Measurements from ENCODE around the gene ST3GAL6. TPM values are rescaled to one million over a fixed set of nuclear protein-coding genes. Genes with fewer than 3 reads are reported as not detected.

The ST3GAL6 gene
- total and polyA plus RNA-seq, 2 of the 4 experiments (the other 2 are of a cell fraction), result 0.36 to 0.99 TPM

DNA sequence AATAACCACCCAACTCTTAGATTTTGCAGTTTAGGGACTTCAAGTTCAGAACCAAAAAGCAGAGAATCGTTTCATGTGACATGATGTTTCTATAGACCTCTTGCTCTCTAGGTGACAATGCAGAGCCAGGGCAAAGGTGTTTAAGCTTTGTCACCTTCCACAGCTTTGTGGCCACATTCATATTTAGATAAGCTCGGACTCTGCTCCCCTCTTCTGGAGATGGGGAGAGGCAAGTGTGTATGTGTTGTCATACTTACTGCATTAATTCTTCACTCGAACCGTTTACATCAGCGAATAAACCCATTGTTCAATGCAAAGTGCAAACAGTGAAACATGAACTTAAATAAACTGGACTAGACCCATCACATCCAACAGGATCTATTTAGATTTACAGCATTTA lies 33.2 kb downstream of the ST3GAL6 start:
- H3K27ac ChIP-seq (ENCODE audit: insufficient read depth, low read length), result no peak overlapping the region
- WGBS, 2 experiments (ENCODE audit: extremely low coverage in 2 of 2, insufficient read length in 1 of 2), result no CpG with 5 or more reads among the region's 5 CpGs
- no peak overlapping the region for H2BK20ac ChIP-seq (ENCODE audit: low read depth, low read length)
- no peaks in the 10 kb centered on the region; the same call in 1 of the 2 replicates for H4K20me1 ChIP-seq (ENCODE audit: insufficient read depth, low read length)
- no peak overlapping the region for H3K14ac ChIP-seq (replicated peaks; ENCODE audit: low read depth, low read length)
- no peak overlapping the region for H3K9ac ChIP-seq (ENCODE audit: low read depth, low read length)
- H2BK15ac ChIP-seq (ENCODE audit: low read depth, low read length), result no peak overlapping the region
- DNase-seq, result no peak
- ATAC-seq (ENCODE audit: low read depth), result no peak
- no peak overlapping the region for H2AK9ac ChIP-seq (replicated peaks; ENCODE audit: low read depth, low read length, poor library complexity)
- no peak overlapping the region for H3K18ac ChIP-seq (ENCODE audit: low read depth, low read length)
- dilution Hi-C loops (cut with HindIII; ENCODE audit: low sequenced_read_pairs, unreplicated experiment) (no loop called here), in situ Hi-C loops (cut with MboI; ENCODE audit: low sequenced_read_pairs) (no loop called here), intact Hi-C loops (cut with micrococcal nuclease) (loop anchor here (5.0 kb wide), 1 partner anchor 64 kb away; no protein-coding TSS in a partner anchor)
- ChIA-PET CTCF (interaction anchor here (0.7 kb wide), 1 partner anchor 969 kb away, joined by 4 read pairs; no protein-coding TSS in a partner anchor), POLR2A (ENCODE audit: unreplicated experiment) (no interaction called here)
- H3K9me1 ChIP-seq (ENCODE audit: insufficient read depth, low read length), result 0 out of 2 replicates have a peak, but pooled peaks cover 3% of the 10 kb centered on the region
- peaks cover 21% of the 10 kb centered on the region for H3K36me3 ChIP-seq (ENCODE audit: control insufficient read depth, insufficient read depth, low read length)
- H3K4me3 ChIP-seq (ENCODE audit: insufficient read depth, low read depth, low read length), result no peak overlapping the region
- H2BK5ac ChIP-seq (ENCODE audit: low read depth, low read length, poor library complexity, severe bottlenecking), result no peak overlapping the region
- H3K56ac ChIP-seq (ENCODE audit: extremely low read depth, insufficient read depth, low read length), result no peak overlapping the region
- H4K5ac ChIP-seq (ENCODE audit: low read depth, low read length), result no peak overlapping the region
- no peak overlapping the region for H4K91ac ChIP-seq (ENCODE audit: insufficient read depth, low read depth, low read length)
- no TSS peak for BruUV-seq (replicated peaks)
- H2AFZ ChIP-seq (replicated peaks; ENCODE audit: low read length, poor library complexity), result no peak overlapping the region
- H2AK5ac ChIP-seq (ENCODE audit: low read depth, low read length), result no peak overlapping the region
- peaks cover 4% of the 10 kb centered on the region; the same call in 1 of the 2 replicates for H3K4me1 ChIP-seq (ENCODE audit: control insufficient read depth, insufficient read depth, low read length)
- H3K23ac ChIP-seq (ENCODE audit: low read depth, low read length), result no peak overlapping the region
- H3K79me1 ChIP-seq (ENCODE audit: low read depth in 1 of 2, low read length in 2 of 2), result peaks cover 4 to 6% of the 10 kb centered on the region in 2 experiments; a peak in 1 of 4 replicates
- no peak overlapping the region for H3K4me2 ChIP-seq (ENCODE audit: low read depth, low read length)
- TF ChIP-seq RAD21 (IDR thresholded peaks at IDR 0.05; ENCODE audit: low read length), result no peak
- no peak for TF ChIP-seq RCOR1 (IDR thresholded peaks at IDR 0.05; ENCODE audit: insufficient replicate concordance, low read length)
- TF ChIP-seq, protein P1, sequence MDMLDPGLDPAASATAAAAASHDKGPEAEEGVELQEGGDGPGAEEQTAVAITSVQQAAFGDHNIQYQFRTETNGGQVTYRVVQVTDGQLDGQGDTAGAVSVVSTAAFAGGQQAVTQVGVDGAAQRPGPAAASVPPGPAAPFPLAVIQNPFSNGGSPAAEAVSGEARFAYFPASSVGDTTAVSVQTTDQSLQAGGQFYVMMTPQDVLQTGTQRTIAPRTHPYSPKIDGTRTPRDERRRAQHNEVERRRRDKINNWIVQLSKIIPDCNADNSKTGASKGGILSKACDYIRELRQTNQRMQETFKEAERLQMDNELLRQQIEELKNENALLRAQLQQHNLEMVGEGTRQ (IDR thresholded peaks at IDR 0.05; ENCODE audit: low read depth, low read length), result no peak
- no peak for TF ChIP-seq CHD1 (IDR thresholded peaks at IDR 0.05; ENCODE audit: low read depth, low read length)
- no peak for TF ChIP-seq FOS (IDR thresholded peaks at IDR 0.05; ENCODE audit: low read depth, low read length)
- no peak for TF ChIP-seq MAZ (IDR thresholded peaks at IDR 0.05; ENCODE audit: borderline replicate concordance, low read depth, low read length)
- no peak for TF ChIP-seq MXI1 (IDR thresholded peaks at IDR 0.05; ENCODE audit: borderline replicate concordance, low read depth, low read length)
- no peak for TF ChIP-seq RFX5 (IDR thresholded peaks at IDR 0.05; ENCODE audit: low read depth, low read length)
- TF ChIP-seq, protein P2, sequence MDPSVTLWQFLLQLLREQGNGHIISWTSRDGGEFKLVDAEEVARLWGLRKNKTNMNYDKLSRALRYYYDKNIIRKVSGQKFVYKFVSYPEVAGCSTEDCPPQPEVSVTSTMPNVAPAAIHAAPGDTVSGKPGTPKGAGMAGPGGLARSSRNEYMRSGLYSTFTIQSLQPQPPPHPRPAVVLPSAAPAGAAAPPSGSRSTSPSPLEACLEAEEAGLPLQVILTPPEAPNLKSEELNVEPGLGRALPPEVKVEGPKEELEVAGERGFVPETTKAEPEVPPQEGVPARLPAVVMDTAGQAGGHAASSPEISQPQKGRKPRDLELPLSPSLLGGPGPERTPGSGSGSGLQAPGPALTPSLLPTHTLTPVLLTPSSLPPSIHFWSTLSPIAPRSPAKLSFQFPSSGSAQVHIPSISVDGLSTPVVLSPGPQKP (IDR thresholded peaks at IDR 0.05; ENCODE audit: borderline replicate concordance, low read depth, low read length), result no peak
- no peak for TF ChIP-seq NFE2L2 (IDR thresholded peaks at IDR 0.05; ENCODE audit: low read depth, low read length)
- no peak for TF ChIP-seq MAFK (IDR thresholded peaks at IDR 0.05; ENCODE audit: low read depth, low read length)
- TF ChIP-seq, protein P3, sequence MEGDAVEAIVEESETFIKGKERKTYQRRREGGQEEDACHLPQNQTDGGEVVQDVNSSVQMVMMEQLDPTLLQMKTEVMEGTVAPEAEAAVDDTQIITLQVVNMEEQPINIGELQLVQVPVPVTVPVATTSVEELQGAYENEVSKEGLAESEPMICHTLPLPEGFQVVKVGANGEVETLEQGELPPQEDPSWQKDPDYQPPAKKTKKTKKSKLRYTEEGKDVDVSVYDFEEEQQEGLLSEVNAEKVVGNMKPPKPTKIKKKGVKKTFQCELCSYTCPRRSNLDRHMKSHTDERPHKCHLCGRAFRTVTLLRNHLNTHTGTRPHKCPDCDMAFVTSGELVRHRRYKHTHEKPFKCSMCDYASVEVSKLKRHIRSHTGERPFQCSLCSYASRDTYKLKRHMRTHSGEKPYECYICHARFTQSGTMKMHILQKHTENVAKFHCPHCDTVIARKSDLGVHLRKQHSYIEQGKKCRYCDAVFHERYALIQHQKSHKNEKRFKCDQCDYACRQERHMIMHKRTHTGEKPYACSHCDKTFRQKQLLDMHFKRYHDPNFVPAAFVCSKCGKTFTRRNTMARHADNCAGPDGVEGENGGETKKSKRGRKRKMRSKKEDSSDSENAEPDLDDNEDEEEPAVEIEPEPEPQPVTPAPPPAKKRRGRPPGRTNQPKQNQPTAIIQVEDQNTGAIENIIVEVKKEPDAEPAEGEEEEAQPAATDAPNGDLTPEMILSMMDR (conservative IDR thresholded peaks at IDR 0.05; ENCODE audit: low read depth, low read length), result no peak
- no peak for TF ChIP-seq CEBPB (IDR thresholded peaks at IDR 0.05; ENCODE audit: low read depth, low read length)
- TF ChIP-seq SMC3 (IDR thresholded peaks at IDR 0.05; ENCODE audit: low read depth, low read length), result no peak
- no peak for TF ChIP-seq BHLHE40 (IDR thresholded peaks at IDR 0.05; ENCODE audit: low read depth, low read length)
- no peak for TF ChIP-seq POLR2A (IDR thresholded peaks at IDR 0.05; ENCODE audit: low read depth, low read length)
- H3K27me3 ChIP-seq (ENCODE audit: control insufficient read depth, insufficient read depth, low read length), result no peaks in the 10 kb centered on the region
- no peaks in the 10 kb centered on the region for H3K9me3 ChIP-seq (ENCODE audit: control insufficient read depth, insufficient read depth, low read length)
- no peak overlapping the region for H4K8ac ChIP-seq (ENCODE audit: low read depth in 2 of 2, low read length in 2 of 2)
- no peak overlapping the region for H2BK120ac ChIP-seq (ENCODE audit: low read depth, low read length)
- H3K4ac ChIP-seq (ENCODE audit: low read depth, low read length), result no peak overlapping the region

Data from IMR-90 (cell line).